NT2/D1 (cell line): ENCODE measurements around the gene ARMC6.

Experiments used
- DNase-seq: peaks from one replicate; pipeline ENCODE4 v3.0.0-alpha.2; 2011; ENCODE audit warnings: low read depth, low spot score
- H3K27me3 ChIP-seq: 2 replicates; pipeline ENCODE4 v1.6.0; 2011; ENCODE audit warnings: mild to moderate bottlenecking; ENCODE audit not compliant: insufficient read length, insufficient read depth
- H3K36me3 ChIP-seq: 2 replicates; pipeline ENCODE4 v1.6.1; 2011; ENCODE audit warnings: mild to moderate bottlenecking, low read length, mixed read lengths; ENCODE audit not compliant: insufficient read depth, insufficient read length
- H3K4me1 ChIP-seq: 2 replicates; pipeline ENCODE4 v1.5.1; 2011; ENCODE audit not compliant: insufficient read depth, insufficient read length
- H3K4me3 ChIP-seq: 2 replicates; pipeline ENCODE4 v1.5.1; 2011; ENCODE audit warnings: low read depth; ENCODE audit not compliant: insufficient read length
- H3K9ac ChIP-seq: 2 replicates; pipeline ENCODE4 v1.6.0; 2011; ENCODE audit warnings: low read depth; ENCODE audit not compliant: insufficient read length
- H3K9me3 ChIP-seq: 2 replicates; pipeline ENCODE4 v1.5.1; 2011; ENCODE audit warnings: mild to moderate bottlenecking, low read length; ENCODE audit not compliant: insufficient read depth
- SUZ12 ChIP-seq: IDR thresholded peaks from 2 replicates; pipeline ENCODE4 v1.6.1; 2011; ENCODE audit not compliant: insufficient read length, insufficient read depth; ENCODE audit errors: extremely low read depth
- YY1 ChIP-seq: IDR thresholded peaks from 2 replicates; pipeline ENCODE4 v1.6.1; 2011; ENCODE audit not compliant: insufficient read length, insufficient read depth
- ZNF274 ChIP-seq: IDR thresholded peaks from 2 replicates; pipeline ENCODE4 v1.6.1; 2011; ENCODE audit warnings: mild to moderate bottlenecking, low read depth, low read length

ARMC6 gene

GRCh38 chr19:19081642-19082151, 48.3 kb downstream of the ARMC6 start:
- no peak overlapping the region for H3K9ac ChIP-seq

DNA sequence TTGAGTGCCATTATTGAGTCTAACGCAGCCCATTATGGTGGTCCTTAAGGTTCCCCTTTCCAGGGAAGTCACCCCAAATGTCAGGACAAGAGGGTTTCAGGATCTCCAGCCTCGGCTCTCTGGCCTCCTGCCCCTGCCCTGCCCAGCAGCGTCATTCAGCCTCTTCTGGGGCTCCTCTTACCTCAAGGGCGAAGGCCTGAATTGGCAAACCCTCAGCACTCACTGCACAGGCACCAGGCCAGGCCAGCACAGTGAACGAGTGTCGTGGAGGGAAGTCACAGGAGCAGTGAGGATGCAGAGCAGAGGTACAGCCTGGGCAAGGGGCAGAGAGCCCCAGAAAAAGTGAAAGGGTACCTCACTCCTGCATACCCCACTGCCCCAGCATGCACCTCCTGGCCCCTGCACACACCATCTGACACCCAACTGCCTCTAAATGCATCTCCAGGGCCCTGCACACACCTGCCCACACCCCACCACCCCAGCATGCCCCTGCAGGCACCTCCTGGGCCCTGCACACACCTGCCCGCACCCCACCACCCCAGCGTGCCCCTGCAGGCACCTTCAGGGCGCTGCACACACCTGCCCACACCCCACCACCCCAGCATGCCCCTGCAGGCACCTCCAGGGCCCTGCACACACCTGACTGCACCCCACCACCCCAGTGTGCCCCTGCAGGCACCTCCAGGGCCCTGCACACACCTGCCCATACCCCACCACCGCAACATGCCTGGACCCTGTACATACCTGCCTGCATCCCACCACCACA, 50.2 kb downstream of the ARMC6 start:
- TF ChIP-seq YY1, result no peak
- no peak for TF ChIP-seq SUZ12
- no peak for TF ChIP-seq ZNF274

More at GRCh38 chr19:19081642-19082151, 48.3 kb downstream of the ARMC6 start:
- DNase-seq, result no peak
- TF ChIP-seq SUZ12 (no peak), YY1 (no peak), ZNF274 (no peak)
- H3K4me1 ChIP-seq, result peaks cover 2% of the 10 kb centered on the region
- H3K9me3 ChIP-seq, result no peaks in the 10 kb centered on the region
- H3K4me3 ChIP-seq, result no peak overlapping the region
- no peaks in the 10 kb centered on the region for H3K36me3 ChIP-seq
- H3K27me3 ChIP-seq, result peaks cover 74% of the 10 kb centered on the region

GRCh38 chr19:19087676-19088075, 54.3 kb downstream of the ARMC6 start:
- Histone ChIP-seq H3K36me3 (no peaks in the 10 kb centered on the region), H3K9me3 (no peaks in the 10 kb centered on the region)

More for the DNA sequence above, 50.2 kb downstream of the ARMC6 start:
- Histone ChIP-seq H3K4me3 (no peak overlapping the region), H3K9ac (no peak overlapping the region), H3K27me3 (peaks cover 58% of the 10 kb centered on the region), H3K4me1 (peaks cover 2% of the 10 kb centered on the region), H3K9me3 (no peaks in the 10 kb centered on the region), H3K36me3 (no peaks in the 10 kb centered on the region)
- DNase-seq, result no peak

DNA sequence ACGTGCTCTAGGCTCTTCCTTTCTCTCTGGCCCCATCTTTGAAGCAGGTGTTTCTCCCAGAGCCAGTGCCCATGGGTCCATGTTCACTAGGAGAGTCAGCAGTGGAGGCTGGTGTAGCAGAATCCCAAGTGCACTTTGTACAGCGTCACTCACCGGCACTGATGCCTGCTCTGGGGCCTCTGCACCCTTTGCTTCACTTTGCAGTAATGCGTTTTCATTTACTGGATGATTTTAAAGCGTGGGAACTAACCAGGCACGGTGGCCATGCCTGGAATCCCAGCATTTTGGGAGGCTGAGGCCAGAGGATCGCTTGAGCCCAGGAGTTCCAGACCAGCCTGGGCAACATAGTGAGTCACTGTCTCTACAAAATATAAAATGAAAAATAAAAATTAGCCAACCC, 61.1 kb downstream of the ARMC6 start:
- no peaks in the 10 kb centered on the region for H3K9me3 ChIP-seq
- H3K4me1 ChIP-seq, result peaks cover 29% of the 10 kb centered on the region
- no peak for TF ChIP-seq SUZ12
- TF ChIP-seq ZNF274, result no peak
- no peak for TF ChIP-seq YY1
- H3K4me3 ChIP-seq, result no peak overlapping the region
- DNase-seq, result no peak
- H3K36me3 ChIP-seq, result no peaks in the 10 kb centered on the region
- H3K27me3 ChIP-seq, result peaks cover 37% of the 10 kb centered on the region
- no peak overlapping the region for H3K9ac ChIP-seq

More at GRCh38 chr19:19087676-19088075, 54.3 kb downstream of the ARMC6 start:
- peaks cover 31% of the 10 kb centered on the region for H3K27me3 ChIP-seq
- peaks cover 22% of the 10 kb centered on the region for H3K4me1 ChIP-seq
- TF ChIP-seq SUZ12, result no peak
- no peak for TF ChIP-seq ZNF274
- no peak for TF ChIP-seq YY1
- no peak overlapping the region for H3K4me3 ChIP-seq
- peak overlapping the region; percentile 24 for H3K9ac ChIP-seq
- DNase-seq, result no peak

DNA sequence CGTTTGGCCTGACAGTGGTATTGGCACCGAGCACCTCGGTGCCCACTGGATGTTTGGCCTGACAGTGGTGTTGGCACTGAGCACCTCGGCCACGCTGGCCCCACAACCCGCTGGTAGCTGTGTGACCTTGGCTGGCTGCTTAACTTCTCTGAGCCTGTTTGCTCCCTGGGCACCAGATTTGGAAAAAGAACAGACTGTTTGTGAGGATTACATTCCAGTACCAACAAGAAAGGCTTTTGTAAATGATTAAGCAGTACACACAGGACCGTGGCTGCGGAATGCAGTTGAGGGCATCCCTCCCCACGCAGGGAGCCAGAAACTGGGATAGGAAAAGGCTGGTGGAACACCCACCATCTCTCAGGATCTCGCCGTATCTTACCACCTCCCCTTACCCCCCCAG, 62.3 kb downstream of the ARMC6 start:
- H3K4me3 ChIP-seq, result no peak overlapping the region
- no peaks in the 10 kb centered on the region for H3K9me3 ChIP-seq
- H3K36me3 ChIP-seq, result no peaks in the 10 kb centered on the region
- H3K4me1 ChIP-seq, result peaks cover 20% of the 10 kb centered on the region
- no peak for DNase-seq
- H3K27me3 ChIP-seq, result peaks cover 43% of the 10 kb centered on the region
- TF ChIP-seq ZNF274 (no peak), SUZ12 (no peak), YY1 (no peak)
- H3K9ac ChIP-seq, result no peak overlapping the region

GRCh38 chr19:19096641-19097627, 63.5 kb downstream of the ARMC6 start:
- Histone ChIP-seq H3K27me3 (peaks cover 48% of the 10 kb centered on the region), H3K4me1 (peaks cover 15% of the 10 kb centered on the region), H3K4me3 (no peak overlapping the region), H3K9ac (no peak overlapping the region), H3K36me3 (no peaks in the 10 kb centered on the region), H3K9me3 (no peaks in the 10 kb centered on the region)
- DNase-seq, result no peak
- TF ChIP-seq ZNF274 (no peak), YY1 (no peak), SUZ12 (no peak)
